ENCODE results near the gene DLL4.
"Not testable (repeated sequence)": the region's sequence is repeated elsewhere in the genome, so short reads cannot be mapped to it uniquely, and the experiment has no call there.

DLL4 gene

DNA sequence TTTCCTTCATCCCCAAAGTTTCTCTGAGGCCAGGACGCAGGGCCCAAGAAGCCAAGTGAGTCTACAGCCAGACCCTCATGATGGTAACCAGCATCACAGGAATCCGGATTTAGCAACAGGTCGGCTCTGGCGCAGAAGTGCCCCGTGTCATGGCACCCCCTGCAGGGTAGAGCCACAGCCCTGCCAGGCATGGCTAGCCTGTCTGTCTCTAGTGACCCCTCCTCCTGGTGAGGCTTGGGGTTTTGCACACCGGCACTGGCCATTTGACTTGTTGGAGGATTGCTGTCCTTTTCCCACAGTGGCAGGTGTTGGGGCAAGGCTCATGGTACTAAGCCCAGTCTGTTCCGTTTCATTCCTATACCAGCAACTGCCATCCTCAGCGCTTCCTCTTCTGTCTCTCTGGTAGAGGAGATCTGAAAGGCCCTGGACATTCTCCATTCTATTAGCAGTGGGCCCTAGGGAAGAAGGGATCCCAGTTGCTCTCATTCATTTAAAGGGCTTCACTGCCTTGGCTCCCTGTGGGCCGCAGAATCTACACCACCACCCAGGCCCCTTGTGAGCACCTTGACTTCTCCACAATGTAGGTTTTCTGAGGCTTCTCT, 14.7 kb downstream of the DLL4 start:
- DNase-seq: no peak

DNA sequence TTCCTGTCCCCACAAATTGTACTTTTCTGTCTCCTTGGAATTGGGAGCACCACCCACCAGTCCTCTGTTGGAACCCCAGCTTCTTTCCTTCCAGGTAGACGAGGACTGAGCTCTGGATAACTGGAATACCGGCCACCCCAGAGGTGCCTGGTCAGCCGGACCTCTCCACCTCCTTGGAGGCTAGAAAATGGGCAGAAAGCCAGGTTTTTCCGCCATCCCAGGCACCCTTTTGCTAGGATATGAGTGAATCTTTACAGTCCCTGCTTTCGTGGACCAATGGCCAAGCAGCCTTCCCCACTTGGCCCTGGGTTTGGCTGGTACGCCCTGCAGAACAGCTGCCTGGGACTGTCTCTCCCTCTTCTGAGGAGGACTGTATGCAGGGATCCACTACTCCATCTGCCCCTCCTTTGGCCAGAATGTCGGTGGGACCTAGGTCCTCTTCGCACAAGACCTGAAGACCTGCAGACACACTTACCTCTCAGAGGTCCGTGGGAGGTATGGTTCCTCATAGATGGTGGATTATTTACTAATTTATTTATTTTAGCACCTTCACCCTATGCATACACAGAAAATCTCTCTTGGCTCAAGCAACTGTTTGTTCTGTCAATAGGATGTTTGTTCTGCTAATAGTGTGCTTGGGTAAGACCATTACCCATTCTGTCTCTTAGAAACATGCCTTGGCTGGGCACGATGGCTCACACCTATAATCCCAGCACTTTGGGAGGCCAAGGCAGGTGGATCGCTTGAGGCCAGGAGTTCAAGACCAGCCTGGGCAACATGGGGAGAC, 15.6 kb downstream of the DLL4 start:
- no peak for DNase-seq

DNA sequence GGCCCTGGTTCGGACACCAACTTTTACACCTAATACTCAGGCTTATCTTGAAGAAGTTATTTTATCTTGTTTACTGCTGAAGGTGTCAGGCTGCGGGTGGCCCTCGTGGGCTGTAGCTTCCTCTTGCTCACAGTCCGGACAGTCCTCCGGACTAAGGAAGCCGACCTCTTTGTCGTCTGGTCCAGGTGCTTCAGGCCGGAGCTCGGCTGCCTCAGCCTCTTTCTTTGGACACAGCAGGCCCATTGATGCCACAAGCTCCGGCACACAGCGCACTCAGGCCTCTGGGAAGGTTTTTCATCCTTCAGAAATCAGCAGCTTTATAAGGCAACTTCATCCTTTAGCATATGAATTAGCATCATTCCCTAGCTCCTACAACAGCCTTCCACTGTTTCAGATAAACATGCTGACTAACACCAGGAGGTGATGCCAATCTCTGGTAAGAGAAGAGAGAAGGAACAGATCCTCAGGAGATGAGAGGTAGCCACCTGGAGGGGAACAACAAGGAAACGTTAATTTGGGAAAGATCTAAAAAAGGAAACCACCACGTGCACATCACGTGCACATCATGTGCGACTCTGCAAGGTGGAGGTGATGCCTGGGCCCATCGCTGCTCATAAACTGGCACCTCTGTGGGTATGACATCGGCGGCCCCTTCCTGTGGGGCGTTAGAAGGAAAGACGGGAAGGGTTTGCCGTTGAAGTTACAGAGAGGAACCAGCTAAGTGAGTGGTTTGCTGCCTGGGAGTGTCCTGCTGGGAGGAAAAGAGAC, 19.8 kb downstream of the DLL4 start:
- no peak for DNase-seq

DNA sequence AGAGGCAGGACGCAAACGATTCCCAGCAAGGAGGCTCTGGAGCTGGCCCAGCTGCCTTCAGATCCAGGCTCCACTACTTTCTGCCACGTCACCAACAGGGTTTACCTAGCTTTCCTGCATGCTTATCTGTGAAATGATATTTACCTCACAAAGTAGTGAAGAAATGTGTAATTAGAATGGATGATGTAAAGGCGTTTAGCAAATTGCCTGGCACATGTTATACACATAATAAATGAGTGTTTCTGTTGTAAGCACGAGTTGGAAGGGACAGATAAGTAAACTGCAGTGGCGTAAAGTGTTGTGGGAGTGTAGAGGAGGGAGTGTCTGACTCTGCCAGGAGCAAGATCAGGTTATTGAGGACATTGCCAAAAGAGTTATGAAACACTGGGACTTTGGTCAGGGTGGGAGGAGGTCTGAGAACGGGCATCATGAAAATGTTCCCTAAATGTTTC, 20.6 kb downstream of the DLL4 start:
- no peak for DNase-seq

DNA sequence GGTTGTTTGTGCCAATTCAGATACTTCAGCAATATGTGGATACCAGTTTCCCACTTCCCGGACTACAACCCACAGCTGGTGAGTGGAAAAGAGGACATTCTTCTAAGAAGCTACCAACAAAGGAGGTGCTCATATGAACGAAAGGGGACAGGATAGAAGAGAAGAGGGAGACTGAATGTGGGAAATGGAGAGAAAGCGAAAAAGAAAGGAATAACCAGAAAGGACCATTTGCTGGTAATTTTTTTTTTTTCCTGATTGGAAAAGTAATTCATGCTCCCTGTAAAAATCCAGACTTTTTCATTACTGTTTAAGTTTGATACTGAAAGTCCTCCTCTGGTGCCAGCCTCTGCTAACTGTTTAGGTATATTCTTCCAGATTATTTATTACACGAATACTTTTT, 22.6 kb downstream of the DLL4 start:
- no peak for DNase-seq

DNA sequence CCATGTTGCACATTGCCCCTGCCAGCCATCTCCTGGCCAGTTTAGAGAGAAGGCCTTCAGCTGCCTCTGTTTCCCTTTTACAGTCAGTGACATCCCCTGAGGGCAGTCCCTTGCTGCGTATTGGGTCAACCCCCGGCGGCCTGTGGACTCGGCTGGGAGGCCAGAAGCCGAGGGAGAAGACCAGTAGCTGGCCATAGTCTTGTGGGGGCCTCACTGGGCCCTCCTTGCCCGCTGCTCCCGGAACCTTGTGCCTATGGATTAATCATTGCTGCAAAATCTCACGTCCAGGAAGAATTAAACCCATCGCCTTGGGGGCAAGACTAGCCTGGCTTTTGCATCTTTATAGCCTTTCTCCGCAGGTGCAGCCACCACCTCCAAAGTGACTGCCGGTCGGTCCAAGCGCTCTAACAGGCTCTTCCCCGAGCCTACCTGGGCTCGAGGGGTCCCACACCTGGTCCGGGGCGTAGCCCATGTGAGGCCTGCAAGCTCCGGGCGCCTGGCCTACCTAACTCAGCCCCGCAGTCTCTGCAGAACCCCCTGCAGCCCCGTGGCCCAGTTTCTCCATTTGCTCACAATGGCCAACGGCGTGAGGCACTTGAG, 23.3 kb downstream of the DLL4 start:
- no peak for DNase-seq

DNA sequence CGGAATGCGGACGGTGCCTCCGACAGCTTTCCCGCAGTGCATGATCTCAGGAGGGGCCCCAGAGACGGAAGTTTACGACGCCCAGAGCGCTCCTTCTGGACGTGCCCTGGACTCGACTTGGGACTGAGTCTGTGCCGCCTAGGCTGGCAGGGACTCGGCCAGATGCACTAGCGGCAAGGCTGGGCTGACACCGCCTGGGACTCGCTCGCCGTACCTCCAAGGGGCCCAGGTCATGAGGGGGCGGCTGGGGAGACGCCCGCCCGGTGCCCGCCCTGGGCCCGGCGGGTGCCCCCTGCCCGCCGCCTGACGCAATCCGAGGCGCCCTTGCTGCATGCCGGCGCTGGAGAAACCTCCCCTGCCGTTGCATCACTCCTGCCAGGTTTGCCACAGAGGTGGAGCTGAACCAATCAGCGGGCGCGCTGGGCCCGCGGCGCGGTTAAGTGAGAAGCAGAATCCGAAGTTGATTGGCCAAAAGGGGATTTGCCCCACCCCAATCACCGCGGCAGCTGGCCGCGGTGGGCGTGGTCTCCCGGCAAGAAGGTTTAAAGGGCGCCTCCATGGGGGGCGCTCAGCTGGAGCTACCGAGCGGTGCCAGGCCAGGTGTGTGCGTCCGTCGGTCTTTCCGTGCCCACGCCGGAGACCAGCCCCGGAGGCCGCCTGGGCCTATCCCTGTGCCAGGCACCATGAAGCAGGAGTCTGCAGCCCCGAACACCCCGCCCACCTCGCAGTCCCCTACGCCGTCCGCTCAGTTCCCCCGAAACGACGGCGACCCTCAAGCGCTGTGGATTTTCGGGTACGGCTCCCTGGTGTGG, 24.0 kb downstream of the DLL4 start, which contains the start of gene CHAC1:
TSS of gene CHAC1 (plus strand) at position 571 of the 812 bp plus-strand sequence. CDS start at position 684, 113 bp downstream.
- DNase-seq: peak; percentile 98

DNA sequence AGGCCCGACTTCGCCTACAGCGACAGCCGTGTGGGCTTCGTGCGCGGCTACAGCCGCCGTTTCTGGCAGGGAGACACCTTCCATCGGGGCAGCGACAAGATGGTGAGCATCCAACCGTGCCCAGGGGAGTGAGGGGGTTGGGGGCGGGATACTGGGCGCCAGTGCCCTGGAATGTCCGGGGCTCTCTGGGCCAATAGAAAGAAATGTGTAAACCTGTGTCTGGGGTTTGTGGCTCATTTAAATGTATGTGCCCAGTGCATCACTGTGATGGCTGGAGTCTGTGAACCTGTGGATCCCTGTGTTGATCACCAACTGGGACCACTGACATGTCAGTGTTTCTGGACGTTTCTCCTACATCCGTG, 24.6 kb downstream of the DLL4 start:
- DNase-seq: no peak

DNA sequence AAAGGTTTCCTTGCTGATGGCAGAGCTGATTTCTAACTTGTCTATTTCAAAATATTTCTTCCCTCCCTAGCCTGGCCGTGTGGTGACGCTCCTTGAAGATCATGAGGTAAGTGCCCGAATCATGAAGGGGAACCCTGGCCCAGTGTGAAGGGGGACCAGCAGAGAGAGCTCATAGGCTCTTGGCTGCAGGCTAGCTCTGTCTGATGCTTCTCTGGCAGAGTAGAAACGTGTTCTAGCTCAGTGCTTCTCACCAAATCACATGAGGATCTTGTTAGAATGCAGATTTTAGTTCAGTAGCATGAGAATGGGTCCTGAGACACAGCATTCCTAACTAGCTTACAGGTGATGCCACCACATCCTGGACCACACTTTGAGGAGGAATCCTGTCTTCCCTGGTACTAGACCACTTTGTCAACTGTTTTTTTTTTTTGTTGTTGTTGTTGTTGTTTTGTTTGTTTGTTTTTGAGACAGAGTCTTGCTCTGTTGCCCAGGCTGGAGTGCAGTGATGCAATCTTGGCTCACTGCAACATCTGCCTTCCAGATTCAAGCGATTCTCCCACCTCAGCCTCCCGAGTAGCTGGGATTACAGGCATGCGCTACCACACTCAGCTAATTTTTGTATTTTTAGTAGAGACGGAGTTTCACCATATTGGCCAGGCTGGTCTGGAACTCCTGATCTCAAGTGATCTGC, 25.2 kb downstream of the DLL4 start:
- DNase-seq: not testable (repeated sequence)

DNA sequence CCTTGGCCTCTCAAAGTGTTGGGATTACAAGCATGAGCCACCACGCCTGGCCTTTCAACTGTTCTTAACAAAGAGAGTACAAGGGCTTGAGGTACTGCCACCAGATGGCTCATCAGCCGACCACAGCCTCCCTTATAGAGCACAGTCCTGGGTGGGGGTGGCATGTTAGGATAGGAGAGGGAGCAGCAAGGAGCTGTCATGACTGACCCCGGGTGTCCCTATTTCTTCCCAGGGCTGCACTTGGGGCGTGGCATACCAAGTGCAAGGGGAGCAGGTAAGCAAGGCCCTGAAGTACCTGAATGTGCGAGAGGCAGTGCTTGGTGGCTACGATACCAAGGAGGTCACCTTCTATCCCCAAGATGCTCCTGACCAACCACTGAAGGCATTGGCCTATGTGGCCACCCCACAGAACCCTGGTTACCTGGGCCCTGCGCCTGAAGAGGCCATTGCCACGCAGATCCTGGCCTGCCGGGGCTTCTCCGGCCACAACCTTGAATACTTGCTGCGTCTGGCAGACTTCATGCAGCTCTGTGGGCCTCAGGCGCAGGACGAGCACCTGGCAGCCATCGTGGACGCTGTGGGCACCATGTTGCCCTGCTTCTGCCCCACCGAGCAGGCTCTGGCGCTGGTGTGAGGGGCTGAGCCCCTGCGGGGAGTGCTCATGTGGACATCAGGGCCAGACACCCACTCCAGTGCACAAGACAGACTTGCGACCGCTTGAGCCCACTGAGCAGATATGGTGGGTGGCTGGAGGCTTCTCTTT, 26.2 kb downstream of the DLL4 start:
- no peak for DNase-seq

DNA sequence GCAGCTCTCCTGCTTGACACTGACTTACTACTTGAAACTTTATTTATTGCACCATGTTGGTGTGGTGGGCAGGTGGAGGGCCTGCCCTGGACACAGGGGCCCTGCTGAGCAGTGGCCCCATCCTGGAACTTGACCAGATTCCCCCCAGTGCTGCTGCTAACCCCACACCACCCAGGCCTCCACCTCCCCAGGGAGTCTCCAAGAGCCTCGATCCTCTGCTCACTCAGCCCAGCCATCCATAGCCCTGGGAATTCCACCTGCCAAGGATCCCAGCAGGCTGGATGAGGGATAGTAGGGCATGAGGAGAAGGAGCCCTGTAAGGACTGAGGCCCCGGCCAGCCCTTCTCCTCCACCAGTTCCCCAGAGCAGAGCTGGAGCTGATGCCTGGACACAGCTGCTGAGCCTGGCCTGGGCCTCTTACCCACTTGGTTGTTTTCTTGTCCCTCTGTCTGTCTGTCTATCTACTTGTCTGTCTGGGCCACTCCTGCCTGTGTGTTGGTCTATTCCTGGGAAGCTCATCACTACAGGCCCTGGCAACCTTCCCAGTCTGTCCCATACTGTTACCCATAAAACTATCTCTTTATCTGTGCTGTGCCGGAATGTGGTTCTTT, 26.9 kb downstream of the DLL4 start:
- no peak for DNase-seq

DNA sequence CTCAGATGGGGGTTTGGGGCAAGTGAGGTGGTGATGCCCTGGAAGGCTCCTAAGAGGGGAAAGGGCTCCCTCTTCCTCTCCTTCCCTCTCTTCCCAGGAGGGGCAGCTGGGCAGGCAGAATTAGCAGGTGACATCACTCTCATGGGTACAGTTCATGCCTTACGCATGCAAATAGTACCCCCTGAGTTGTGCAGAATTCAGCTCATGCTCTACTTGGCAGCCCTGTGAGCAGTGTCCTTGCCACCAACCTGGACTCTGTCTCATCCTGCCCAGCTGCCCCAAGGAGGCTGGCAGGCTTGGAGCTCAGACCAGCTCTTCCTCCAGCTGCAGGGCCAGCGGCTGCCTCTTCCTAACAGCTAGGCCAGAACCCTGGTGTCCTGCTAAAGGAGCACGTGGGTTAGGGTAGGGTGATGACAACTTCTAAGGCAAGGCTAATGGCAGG, 27.4 kb downstream of the DLL4 start:
- DNase-seq: no peak

DNA sequence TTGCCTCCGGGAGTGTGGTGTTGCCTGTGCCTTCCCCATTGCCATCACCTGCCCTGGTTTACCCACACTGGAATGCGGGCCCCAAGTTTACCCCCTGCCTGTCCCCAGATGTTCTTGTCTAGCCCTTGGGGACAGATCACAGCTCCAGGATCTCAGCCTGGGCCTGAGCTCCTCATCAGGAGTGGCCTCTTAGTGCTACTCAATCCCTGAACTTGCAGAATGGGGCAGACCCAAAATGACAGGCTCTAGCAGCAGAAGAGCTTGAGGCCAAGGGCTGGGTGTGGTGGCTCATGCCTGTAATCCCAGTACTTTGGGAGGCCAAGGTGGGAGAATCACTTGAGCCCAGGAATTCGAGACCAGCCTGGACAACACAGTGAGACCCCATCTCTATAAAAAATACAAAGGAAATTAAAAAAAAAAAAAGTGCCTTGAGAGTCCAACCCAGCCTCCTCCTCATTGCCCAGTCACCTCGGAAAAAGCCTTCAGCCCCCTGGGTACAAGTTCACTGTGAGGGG, 28.0 kb downstream of the DLL4 start:
- DNase-seq: no peak

DNA sequence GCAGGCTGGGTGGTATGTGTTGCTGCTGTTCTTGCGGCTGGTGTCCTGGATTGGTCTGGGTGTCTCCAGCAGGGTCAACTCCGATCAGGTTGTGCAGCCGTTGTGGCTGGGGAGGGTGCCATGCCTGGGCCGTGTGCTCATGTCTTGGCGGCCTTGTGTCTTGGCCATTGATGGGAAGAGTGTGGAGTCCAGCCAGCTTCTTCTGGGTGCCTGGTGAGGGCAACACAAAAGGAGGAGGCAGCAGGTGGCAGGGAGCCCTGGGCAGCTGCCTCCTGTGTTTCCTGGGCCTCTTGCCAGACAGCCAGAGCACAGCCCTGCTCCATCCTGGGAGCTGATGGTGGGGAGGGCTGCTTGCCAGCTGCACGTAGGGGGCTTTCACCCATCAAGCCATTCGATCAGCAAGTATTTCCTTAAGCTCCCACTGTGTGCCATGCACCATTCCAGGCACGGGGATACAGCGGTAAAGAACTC, 28.5 kb downstream of the DLL4 start:
- DNase-seq: no peak

DNA sequence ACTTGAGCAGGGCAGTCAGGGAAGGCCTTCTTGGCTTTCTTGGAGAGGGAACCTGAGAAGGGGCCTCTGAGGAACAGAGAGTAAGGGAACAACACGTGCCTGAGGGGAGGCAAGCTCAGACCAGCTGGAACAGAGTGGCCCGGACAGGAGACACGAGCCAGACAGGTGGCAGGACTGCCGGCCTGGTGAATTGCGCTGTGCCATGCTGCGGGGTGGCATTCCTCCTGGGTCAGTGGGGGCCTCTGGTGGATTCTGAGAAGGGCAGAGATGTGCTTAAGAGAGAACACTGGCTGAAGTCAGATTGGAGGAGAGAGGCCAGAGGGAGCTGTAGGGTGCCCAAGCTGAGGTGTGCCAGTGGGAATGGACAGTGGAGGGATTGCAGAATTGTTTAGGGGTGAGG, 29.0 kb downstream of the DLL4 start:
- DNase-seq: no peak

DNA sequence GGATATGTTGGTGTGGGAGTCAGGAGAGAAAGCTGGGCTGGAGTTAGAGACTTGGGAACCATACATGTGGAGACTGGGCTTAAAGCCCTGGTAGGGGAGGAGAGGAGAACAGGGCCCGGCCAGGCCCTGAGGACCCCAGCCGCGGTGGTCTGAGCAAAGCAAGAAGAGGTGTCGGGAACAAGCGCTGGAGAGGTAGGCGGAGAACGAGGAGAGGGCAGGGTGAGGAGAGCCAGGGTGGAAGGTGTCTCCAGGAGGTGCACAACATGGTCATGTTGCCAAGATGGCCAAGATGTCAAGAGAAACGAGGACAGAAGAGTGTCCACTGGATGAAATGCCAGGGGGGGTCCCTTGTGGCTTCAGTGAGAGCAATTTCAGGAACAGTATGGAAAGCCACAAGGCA, 29.6 kb downstream of the DLL4 start:
- no peak for DNase-seq

DNA sequence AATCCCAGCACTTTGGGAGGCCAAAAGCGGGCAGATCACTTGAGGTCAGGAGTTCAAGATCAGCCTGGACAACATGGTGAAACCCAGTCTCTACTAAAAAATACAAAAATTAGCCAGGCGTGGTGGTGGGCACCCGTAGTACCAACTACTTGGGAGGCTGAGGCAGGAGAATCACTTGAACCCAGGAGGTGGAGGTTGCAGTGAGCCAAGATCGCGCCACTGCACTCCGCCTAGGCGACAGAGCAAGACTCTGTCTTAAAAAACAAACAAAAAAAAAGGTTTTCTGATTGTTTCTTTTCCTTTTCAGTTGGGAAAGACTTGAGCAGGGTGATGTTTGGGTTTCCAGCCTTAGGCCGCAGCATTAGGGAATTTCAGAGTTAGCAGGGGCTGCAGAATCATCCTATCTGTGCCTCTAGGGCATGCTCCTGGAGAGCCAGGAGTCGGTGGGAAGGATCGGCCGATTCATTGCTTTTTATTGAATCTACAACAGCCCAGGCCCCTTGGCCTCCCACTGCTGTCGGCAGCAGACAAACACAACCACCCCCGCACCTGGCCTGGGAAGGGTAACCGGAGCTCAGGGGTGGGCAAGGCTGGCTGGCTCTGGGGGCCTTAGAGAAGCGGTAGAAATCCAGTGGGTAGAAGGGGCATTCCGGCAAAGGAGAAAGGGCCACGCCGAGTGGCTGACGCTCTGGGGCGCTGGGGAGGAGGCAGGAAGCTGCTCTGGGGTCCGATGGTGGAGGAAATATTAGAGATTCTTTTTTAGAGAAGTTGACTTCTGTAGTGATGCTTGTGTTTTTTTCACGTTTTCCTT, 30.4 kb downstream of the DLL4 start:
- DNase-seq: no peak

DNA sequence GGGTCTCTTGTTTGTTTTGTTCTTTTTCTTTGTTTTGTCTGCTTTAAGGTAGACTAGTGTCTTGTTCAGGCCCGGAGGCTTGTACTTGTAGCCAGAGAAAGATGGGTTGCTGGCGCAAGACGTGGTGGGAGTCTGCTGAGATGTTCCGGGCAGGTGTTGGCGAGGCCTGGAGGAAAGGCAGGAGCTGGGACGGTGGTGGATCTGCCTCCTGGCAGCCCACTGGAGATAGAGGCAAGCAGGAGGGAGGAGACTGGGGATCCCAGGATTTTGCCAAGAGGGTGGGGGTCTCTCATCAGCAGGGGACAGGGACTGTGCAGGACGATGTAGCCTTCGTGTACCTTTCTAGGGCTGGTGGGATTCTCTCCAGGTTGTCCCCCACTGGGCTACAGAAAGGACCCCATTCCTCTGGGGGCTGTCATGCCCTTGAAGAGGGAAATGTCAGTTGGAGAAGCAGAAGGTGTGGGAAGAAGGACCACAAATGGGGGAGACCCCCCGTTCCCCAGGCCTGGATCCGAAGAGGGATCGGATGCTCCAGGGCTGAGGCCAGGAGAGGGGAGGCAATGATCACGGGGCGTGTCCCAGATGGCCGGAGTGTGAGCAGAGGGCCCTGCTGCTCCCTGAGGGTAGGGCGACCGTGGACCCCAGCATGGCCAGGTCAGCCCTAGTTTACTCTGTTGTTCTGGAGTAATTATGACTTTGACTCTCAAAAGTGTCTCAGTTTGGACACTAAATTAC, 31.2 kb downstream of the DLL4 start:
- DNase-seq: no peak

DNA sequence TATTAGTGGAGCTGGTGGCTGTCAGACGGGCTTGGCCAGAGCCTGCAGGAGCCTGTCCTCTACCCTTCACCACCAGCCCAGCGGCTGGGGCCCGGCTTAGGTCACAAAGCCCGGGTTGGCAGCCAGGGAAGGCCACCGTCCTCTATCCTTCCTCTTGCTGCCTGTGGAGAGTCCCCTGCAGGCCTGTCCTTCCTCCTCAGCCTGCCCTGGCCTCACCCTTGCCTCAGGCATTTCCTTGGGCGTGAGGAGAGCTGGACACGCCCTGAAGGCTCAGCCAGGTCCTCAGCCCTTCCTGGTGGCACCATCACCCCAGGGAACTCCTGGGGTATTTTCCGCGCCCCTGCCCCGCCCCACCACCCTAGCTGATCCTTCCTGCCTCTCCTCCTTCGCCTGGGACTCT, 31.8 kb downstream of the DLL4 start:
- no peak for DNase-seq
